ENCODE results near the gene SULT1E1. TPM values are rescaled to one million over a fixed set of nuclear protein-coding genes. Genes with fewer than 3 reads are reported as not detected.

The SULT1E1 gene
- polyA plus RNA-seq, 1 donor (not counting 4 experiments of a cell fraction or from before 2014, with no cell fraction given), result 4.6 TPM

DNA sequence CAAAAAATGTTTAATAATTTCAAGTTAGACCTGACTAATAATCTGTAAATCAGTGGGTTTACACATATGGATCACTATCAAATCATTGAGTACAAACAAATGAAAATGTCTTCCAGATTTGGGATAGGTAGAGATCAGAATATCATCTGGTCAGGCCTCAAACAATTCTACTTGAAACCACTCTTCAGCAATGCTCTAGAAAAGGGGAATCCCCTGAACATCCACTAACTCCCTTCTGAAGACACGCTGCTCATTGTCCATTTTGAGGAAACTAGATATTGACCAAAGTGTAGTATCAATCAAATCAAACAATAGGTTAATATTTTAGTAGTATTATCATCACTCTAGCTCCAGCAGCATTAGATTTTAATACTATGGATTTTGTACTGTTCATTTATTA, 46.3 kb downstream of the SULT1E1 start:
- Histone ChIP-seq H3K4me3 (ENCODE audit: control insufficient read depth in 2 of 3, extremely low read depth in 1 of 3, insufficient read depth in 2 of 3, low read depth in 1 of 3, low read length in 3 of 3) (no peak overlapping the region), H2AFZ (ENCODE audit: control insufficient read depth, low read length) (no peak overlapping the region), H3K4me1 (ENCODE audit: control insufficient read depth, extremely low read depth, insufficient read depth, low read length) (no peaks in the 10 kb centered on the region), H3K79me2 (ENCODE audit: control insufficient read depth, insufficient read depth, low read length) (no peaks in the 10 kb centered on the region), H3K4me2 (ENCODE audit: control insufficient read depth, extremely low read depth, insufficient read depth, low read depth, low read length) (no peak overlapping the region), H3K27me3 (ENCODE audit: control insufficient read depth, extremely low read depth, insufficient read depth, low read length) (no peaks in the 10 kb centered on the region), H3K27ac (ENCODE audit: control insufficient read depth, insufficient read depth, low read length) (no peak overlapping the region), H3K36me3 (ENCODE audit: control insufficient read depth in 2 of 2, extremely low read depth in 1 of 2, insufficient read depth in 2 of 2, low read length in 2 of 2) (no peaks in the 10 kb centered on the region), H3K9me3 (ENCODE audit: control insufficient read depth, low read depth, low read length) (no peaks in the 10 kb centered on the region), H3K9ac (ENCODE audit: control insufficient read depth, extremely low read depth, insufficient read depth, low read length) (no peak overlapping the region), H3K9me1 (ENCODE audit: control insufficient read depth, extremely low read depth, insufficient read depth, low read length) (no peaks in the 10 kb centered on the region), H4K20me1 (ENCODE audit: control insufficient read depth, extremely low read depth, insufficient read depth, low read length) (no peaks in the 10 kb centered on the region)
- no peak for TF ChIP-seq EZH2 (IDR thresholded peaks at IDR 0.05; ENCODE audit: low read length)
- no peak for TF ChIP-seq CTCF (optimal IDR thresholded peaks at IDR 0.05 in 1 of 3, IDR thresholded peaks at IDR 0.05 in 1 of 3, conservative IDR thresholded peaks at IDR 0.05 in 1 of 3; ENCODE audit: extremely low read depth in 1 of 3, insufficient read depth in 2 of 3, low read length in 3 of 3)
- DNase-seq (ENCODE audit: low read depth, low spot score), result no peak
- dilution Hi-C loops (cut with MboI; ENCODE audit: extremely low pct_ligation_motif_present, low sequenced_read_pairs), result loop anchor here (10.0 kb wide), 1 partner anchor 99 kb away; no protein-coding TSS in a partner anchor
- FAIRE-seq, result no peak

GRCh38 chr4:69811166-69811565, 48.8 kb downstream of the SULT1E1 start:
- Histone ChIP-seq H3K36me3 (ENCODE audit: control insufficient read depth in 2 of 2, extremely low read depth in 1 of 2, insufficient read depth in 2 of 2, low read length in 2 of 2) (no peaks in the 10 kb centered on the region), H3K79me2 (ENCODE audit: control insufficient read depth, insufficient read depth, low read length) (no peaks in the 10 kb centered on the region), H3K27ac (ENCODE audit: control insufficient read depth, insufficient read depth, low read length) (no peak overlapping the region), H3K9ac (ENCODE audit: control insufficient read depth, extremely low read depth, insufficient read depth, low read length) (no peak overlapping the region), H3K4me1 (ENCODE audit: control insufficient read depth, extremely low read depth, insufficient read depth, low read length) (no peaks in the 10 kb centered on the region), H3K9me1 (ENCODE audit: control insufficient read depth, extremely low read depth, insufficient read depth, low read length) (no peaks in the 10 kb centered on the region), H4K20me1 (ENCODE audit: control insufficient read depth, extremely low read depth, insufficient read depth, low read length) (no peaks in the 10 kb centered on the region), H3K4me3 (ENCODE audit: control insufficient read depth in 2 of 3, extremely low read depth in 1 of 3, insufficient read depth in 2 of 3, low read depth in 1 of 3, low read length in 3 of 3) (no peak overlapping the region), H3K4me2 (ENCODE audit: control insufficient read depth, extremely low read depth, insufficient read depth, low read depth, low read length) (no peak overlapping the region), H2AFZ (ENCODE audit: control insufficient read depth, low read length) (no peak overlapping the region), H3K27me3 (ENCODE audit: control insufficient read depth, extremely low read depth, insufficient read depth, low read length) (no peaks in the 10 kb centered on the region), H3K9me3 (ENCODE audit: control insufficient read depth, low read depth, low read length) (no peaks in the 10 kb centered on the region)
- no peak for FAIRE-seq
- no peak for TF ChIP-seq CTCF (optimal IDR thresholded peaks at IDR 0.05 in 1 of 3, IDR thresholded peaks at IDR 0.05 in 1 of 3, conservative IDR thresholded peaks at IDR 0.05 in 1 of 3; ENCODE audit: extremely low read depth in 1 of 3, insufficient read depth in 2 of 3, low read length in 3 of 3)
- TF ChIP-seq EZH2 (IDR thresholded peaks at IDR 0.05; ENCODE audit: low read length), result no peak
- dilution Hi-C loops (cut with MboI; ENCODE audit: extremely low pct_ligation_motif_present, low sequenced_read_pairs), result loop anchor here (10.0 kb wide), 1 partner anchor 96 kb away; no protein-coding TSS in a partner anchor
- DNase-seq (ENCODE audit: low read depth, low spot score), result no peak

Data from keratinocyte (primary cell).